Measurements from ENCODE around the gene NDUFB1.

NDUFB1 gene

DNA sequence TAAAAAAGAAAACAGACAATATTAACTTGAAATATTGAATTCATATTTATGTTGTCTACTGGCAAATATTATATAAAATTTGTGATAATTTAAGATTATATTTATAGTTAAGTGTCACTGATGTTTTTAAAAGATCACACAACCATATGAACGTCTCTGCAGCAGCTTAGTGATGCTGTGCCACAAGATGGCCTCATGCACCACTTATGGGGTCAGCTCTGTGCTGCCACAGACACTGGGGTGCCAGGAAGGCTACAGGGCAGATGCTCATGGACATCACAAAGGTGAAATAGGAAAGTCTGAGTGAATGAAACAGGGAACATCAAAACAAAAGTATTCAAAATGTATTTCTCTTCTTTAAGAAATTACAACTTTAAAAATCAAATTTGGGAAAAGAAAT lies 28.2 kb downstream of the NDUFB1 start:
- DNase-seq, result no peak

GRCh38 chr14:92088494-92088893 lies 33.0 kb downstream of the NDUFB1 start:
- DNase-seq, result no peak

DNA sequence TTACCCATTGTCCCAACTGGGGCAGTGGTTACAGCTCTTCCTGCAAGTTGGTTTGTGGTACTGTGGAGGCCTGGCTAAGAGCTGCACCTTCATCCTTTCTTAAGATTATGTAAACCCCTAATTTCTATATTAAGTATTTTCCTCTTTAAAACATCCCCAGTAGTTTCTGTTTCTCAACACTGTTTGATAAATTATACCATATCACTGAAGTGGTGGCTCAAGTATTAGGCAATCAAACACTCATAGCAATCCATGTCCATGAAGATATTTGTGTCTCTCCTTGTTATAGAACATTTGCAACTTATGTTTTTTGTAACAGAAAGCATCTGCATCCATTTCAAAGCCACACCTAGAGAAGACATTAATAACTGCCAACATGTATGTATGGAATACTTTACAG lies 47.0 kb downstream of the NDUFB1 start:
- no peak for DNase-seq

Data from stimulated activated CD4-positive, alpha-beta T cell treated with anti-CD3 and anti-CD28 coated beads, Interleukin-1b, Interleukin-23, amount 100 ng/mL, for 48 hours (primary cell).